CD14-positive monocyte (primary cell): ENCODE measurements around the gene FBXL16. TPM values are rescaled to one million over a fixed set of nuclear protein-coding genes. Genes with fewer than 3 reads are reported as not detected.
A peak's percentile ranks its signal among the peaks of the same experiment; 100 is the strongest.

Source experiments
- DNase-seq, 3 donors: peaks; one replicate each; pipeline ENCODE4 v3.0.0-alpha.2; 2011 to 2022
- H2AFZ ChIP-seq: 2 replicates; pipeline ENCODE4 v1.6.0; 2012; ENCODE audit warnings: mild to moderate bottlenecking, low read depth, low read length, inconsistent platforms; ENCODE audit not compliant: insufficient read depth, poor library complexity, severe bottlenecking
- H3K27ac ChIP-seq, 2 donors: 1 replicate in 1 of 2; 2 replicates in 1 of 2; pipeline ENCODE4 v1.5.1; 2012 to 2013; ENCODE audit warnings: low read length in 2 of 2, control low read depth in 1 of 2, inconsistent platforms in 1 of 2, low read depth in 1 of 2, mild to moderate bottlenecking in 1 of 2
- H3K27me3 ChIP-seq, 2 donors: one replicate each; pipeline versions ENCODE4 v1.6.0 to v1.6.1; 2011 to 2013; ENCODE audit warnings: low read length in 2 of 2; ENCODE audit not compliant: control insufficient read depth in 2 of 2, insufficient read depth in 2 of 2
- H3K36me3 ChIP-seq, 2 donors: replicated peaks in 1 of 2; 1 replicate in 1 of 2; 2 replicates in 1 of 2; pipeline versions ENCODE4 v1.5.1 to v1.6.1; 2012 to 2013; ENCODE audit warnings: low read length in 2 of 2, control low read depth in 1 of 2, inconsistent platforms in 1 of 2, mild to moderate bottlenecking in 1 of 2; ENCODE audit not compliant: insufficient read depth in 2 of 2, control insufficient read depth in 1 of 2
- H3K4me1 ChIP-seq, 2 donors: 1 replicate in 1 of 2; 2 replicates in 1 of 2; pipeline versions ENCODE4 v1.5.1 to v1.6.1; 2012 to 2013; ENCODE audit warnings: low read length in 2 of 2, control low read depth in 1 of 2, inconsistent platforms in 1 of 2, mild to moderate bottlenecking in 1 of 2, moderate library complexity in 1 of 2; ENCODE audit not compliant: insufficient read depth in 2 of 2, control insufficient read depth in 1 of 2
- H3K4me2 ChIP-seq: replicated peaks from 2 replicates; pipeline ENCODE3; 2012; ENCODE audit warnings: low read length, moderate library complexity, mild to moderate bottlenecking; ENCODE audit not compliant: poor library complexity, severe bottlenecking; ENCODE audit errors: extremely low read depth
- H3K4me3 ChIP-seq, 3 experiments: fragments of 200-600 bp in 1 of 3; sonication (generic) in 1 of 3; replicated peaks in 1 of 3; 1 replicate in 2 of 3; 2 replicates in 1 of 3; pipeline ENCODE4 v1.5.1; 2011 to 2013; ENCODE audit warnings: low read length in 3 of 3, mild to moderate bottlenecking in 3 of 3, control low read depth in 2 of 3, low read depth in 2 of 3, inconsistent platforms in 1 of 3, moderate library complexity in 1 of 3
- H3K79me2 ChIP-seq: 2 replicates; pipeline ENCODE4 v1.6.0; 2012; ENCODE audit warnings: mild to moderate bottlenecking, control low read depth, inconsistent platforms, low read length, moderate library complexity; ENCODE audit not compliant: insufficient read depth
- H3K9ac ChIP-seq: 2 replicates; pipeline ENCODE4 v1.6.0; 2017; ENCODE audit warnings: low read length, mild to moderate bottlenecking; ENCODE audit not compliant: insufficient read depth, poor library complexity, severe bottlenecking
- H3K9me3 ChIP-seq, 2 donors: replicated peaks in 1 of 2; 1 replicate in 1 of 2; 2 replicates in 1 of 2; pipeline versions ENCODE4 v1.5.1 to v1.6.1; 2012 to 2013; ENCODE audit warnings: low read length in 2 of 2, control low read depth in 1 of 2; ENCODE audit not compliant: control insufficient read depth in 1 of 2, insufficient read depth in 1 of 2
- H4K20me1 ChIP-seq: 2 replicates; pipeline ENCODE4 v1.6.0; 2012; ENCODE audit warnings: mild to moderate bottlenecking, low read length, control low read depth, moderate library complexity; ENCODE audit not compliant: insufficient read depth
- H3K27ac Mint-ChIP-seq, 7 donors: one replicate each; pipeline ENCODE4 v1.8.0; 2020; ENCODE audit warnings: mild to moderate bottlenecking in 7 of 7, mixed read lengths in 7 of 7, moderate library complexity in 6 of 7, inconsistent platforms in 2 of 7
- H3K27me3 Mint-ChIP-seq, 3 donors: one replicate each; pipeline ENCODE4 v1.8.0; 2021 to 2022; ENCODE audit warnings: low read depth in 3 of 3, mild to moderate bottlenecking in 3 of 3, mixed read lengths in 3 of 3, moderate library complexity in 3 of 3, inconsistent platforms in 1 of 3
- H3K36me3 Mint-ChIP-seq, 2 donors: one replicate each; pipeline ENCODE4 v1.8.0; 2020; ENCODE audit warnings: mixed read lengths in 2 of 2, inconsistent platforms in 1 of 2, mild to moderate bottlenecking in 1 of 2
- H3K4me1 Mint-ChIP-seq: one replicate; pipeline ENCODE4 v1.8.0; 2020; ENCODE audit warnings: mild to moderate bottlenecking, mixed read lengths
- H3K4me3 Mint-ChIP-seq, 2 donors: one replicate each; pipeline ENCODE4 v1.8.0; 2020; ENCODE audit warnings: mild to moderate bottlenecking in 2 of 2, mixed read lengths in 2 of 2, moderate library complexity in 1 of 2
- H3K9me3 Mint-ChIP-seq, 7 donors: one replicate each; pipeline ENCODE4 v1.8.0; 2020 to 2022; ENCODE audit warnings: mixed read lengths in 7 of 7, mild to moderate bottlenecking in 6 of 7, moderate library complexity in 6 of 7, inconsistent platforms in 2 of 7
- CTCF ChIP-seq: fragments of 200-600 bp; IDR thresholded peaks from one replicate; pipeline ENCODE4 v1.8.0; 2022; ENCODE audit warnings: antibody characterized with exemption, mild to moderate bottlenecking
- WGBS: methylation state at CpG from one replicate; pipeline ENCODE4 v1.1.5; 2013; ENCODE audit warnings: missing lambda C conversion rate; ENCODE audit not compliant: insufficient coverage; 5-methylcytosine and 5-hydroxymethylcytosine counted together
- intact Hi-C, 2 donors: fragments of 100-400 bp; cut with micrococcal nuclease; formaldehyde crosslinking; loops; one replicate each; pipeline versions ENCODE4 v1.15.0 to v1.15.1; 2023
- polyA plus RNA-seq, 3 donors: library from polyadenylated mRNA; depleted of rRNA in 1 of 3; unstranded in 2 of 3; stranded (reverse) in 1 of 3; fragments of 300-500 nt in 2 of 3; fragments of >200 nt in 1 of 3; fragmentation: Illumina TruSeq in 2 of 3; gene quantifications; 1 replicate in 2 of 3; 2 replicates in 1 of 3; pipeline ENCODE4 v1.2.3, GENCODE V29; 2012 to 2021

Gene FBXL16
- polyA plus RNA-seq, 3 donors = 0.28 to 1.0 (median 0.49) TPM

- WGBS = 86% methylated on average over 22 of the region's 24 CpGs
- Histone ChIP-seq H3K79me2 (no peaks in the 10 kb centered on the region), H4K20me1 (peaks cover 20% of the 10 kb centered on the region), H3K27me3 (peaks cover 3 to 49% of the 10 kb centered on the region in 2 donors), H3K4me3 (no peak overlapping the region), H3K4me1 (peaks cover 31 to 45% of the 10 kb centered on the region in 2 donors), H3K9ac (no peak overlapping the region), H3K9me3 (no peaks in the 10 kb centered on the region), H3K27ac (no peak overlapping the region), H2AFZ (no peak overlapping the region), H3K4me2 (no peak overlapping the region), H3K36me3 (no peaks in the 10 kb centered on the region)
- intact Hi-C loops = no loop called here
- Mint-ChIP-seq H3K4me1 (peaks cover 14% of the 10 kb centered on the region), H3K27ac (peak overlapping the region in 2 of 7 donors; percentile 73 to 75), H3K27me3 (peaks cover 28 to 52% (median 38%) of the 10 kb centered on the region in 3 donors), H3K36me3 (peaks cover 4 to 5% of the 10 kb centered on the region in 2 donors), H3K9me3 (peaks cover 0 to 1% (median 0%) of the 10 kb centered on the region in 7 donors), H3K4me3 (no peak overlapping the region)
- TF ChIP-seq CTCF = no peak
- no peak for DNase-seq
Observed at GRCh38 chr16:722835-723633, 17.4 kb upstream of the FBXL16 start.

- DNase-seq = no peak
- Mint-ChIP-seq H3K36me3 (peaks cover 4 to 5% of the 10 kb centered on the region in 2 donors), H3K4me1 (peaks cover 14% of the 10 kb centered on the region), H3K9me3 (peaks cover 0 to 1% (median 0%) of the 10 kb centered on the region in 7 donors), H3K4me3 (peak overlapping the region; percentile 35 to 69), H3K27ac (no peak overlapping the region), H3K27me3 (peaks cover 33 to 54% (median 42%) of the 10 kb centered on the region in 3 donors)
- Histone ChIP-seq H3K4me2 (peak overlapping the region; percentile 100), H3K4me1 (peaks cover 22 to 36% of the 10 kb centered on the region in 2 donors), H3K27me3 (peaks cover 3 to 52% of the 10 kb centered on the region in 2 donors), H3K27ac (no peak overlapping the region), H3K36me3 (no peaks in the 10 kb centered on the region), H3K9me3 (no peaks in the 10 kb centered on the region), H4K20me1 (peaks cover 20% of the 10 kb centered on the region), H2AFZ (no peak overlapping the region), H3K9ac (peak overlapping the region; percentile 72), H3K79me2 (no peaks in the 10 kb centered on the region), H3K4me3 (peak overlapping the region; percentile 16 to 88 (median 54))
- intact Hi-C loops = no loop called here
- no peak for TF ChIP-seq CTCF
- 89% methylated on average over 47 of the region's 51 CpGs for WGBS
Observed at GRCh38 chr16:721765-722540, 16.4 kb upstream of the FBXL16 start.
